CD4-positive, alpha-beta T cell (primary cell): ENCODE data around the gene TIMM10. TPM values are rescaled to one million over a fixed set of nuclear protein-coding genes. Genes with fewer than 3 reads are reported as not detected.

ENCODE experiments used
- ATAC-seq: fragments of 200-7000 bp; cut with Tn5 transposase; one replicate; pipeline ENCODE4 v1.10.0; 2022; ENCODE audit warnings: mild to moderate bottlenecking; ENCODE audit not compliant: poor library complexity
- CTCF ChIA-PET: fragments of 350-600 bp; sonication (Branson Sonifier 250); formaldehyde crosslinking; loops from one replicate; lab custom pipeline; 2021; ENCODE audit warnings: antibody characterized with exemption, inconsistent platforms; lab: Charles Lee
- POLR2A ChIA-PET: fragments of 350-600 bp; sonication (Branson Sonifier 250); formaldehyde crosslinking; loops from one replicate; lab custom pipeline; 2021; ENCODE audit warnings: antibody characterized with exemption, inconsistent platforms; lab: Charles Lee
- DNase-seq, 14 experiments: peaks; one replicate each; pipeline ENCODE4 v3.0.0-alpha.2; 2013 to 2020; ENCODE audit warnings: mixed read lengths in 2 of 14
- H3K27ac ChIP-seq, 2 donors: one replicate each; pipeline versions ENCODE4 v1.5.1 to v1.7.0; 2013; ENCODE audit warnings: low read length in 2 of 2, low read depth in 1 of 2, mild to moderate bottlenecking in 1 of 2
- H3K27me3 ChIP-seq, 2 experiments: 1 replicate in 1 of 2; 2 replicates in 1 of 2; pipeline versions ENCODE4 v1.6.1 to v1.7.0; 2013; ENCODE audit warnings: low read length in 2 of 2, control low read depth in 1 of 2, mild to moderate bottlenecking in 1 of 2, moderate library complexity in 1 of 2; ENCODE audit not compliant: insufficient read depth in 2 of 2, control insufficient read depth in 1 of 2
- H3K36me3 ChIP-seq: one replicate; pipeline ENCODE4 v1.6.1; 2013; ENCODE audit warnings: low read length, control low read depth; ENCODE audit not compliant: insufficient read depth
- H3K4me1 ChIP-seq: one replicate; pipeline ENCODE4 v1.6.1; 2013; ENCODE audit warnings: low read length, control low read depth; ENCODE audit not compliant: insufficient read depth
- H3K4me3 ChIP-seq: one replicate; pipeline ENCODE4 v1.5.1; 2013; ENCODE audit warnings: mild to moderate bottlenecking, low read length, moderate library complexity
- H3K9me3 ChIP-seq, 2 experiments: 1 replicate in 1 of 2; 2 replicates in 1 of 2; pipeline versions ENCODE4 v1.6.1 to v1.7.0; 2013; ENCODE audit warnings: low read length in 2 of 2, mild to moderate bottlenecking in 2 of 2, control low read depth in 1 of 2, moderate library complexity in 1 of 2; ENCODE audit not compliant: control insufficient read depth in 1 of 2, insufficient read depth in 1 of 2
- H3K27ac Mint-ChIP-seq: one replicate; pipeline ENCODE4 v1.8.0; 2020; ENCODE audit warnings: mixed read lengths
- H3K27me3 Mint-ChIP-seq: one replicate; pipeline ENCODE4 v1.8.0; 2021; ENCODE audit warnings: mixed read lengths
- H3K36me3 Mint-ChIP-seq: one replicate; pipeline ENCODE4 v1.8.0; 2021; ENCODE audit warnings: low read depth, mixed read lengths
- H3K4me1 Mint-ChIP-seq: one replicate; pipeline ENCODE4 v1.8.0; 2021; ENCODE audit warnings: low read depth, mixed read lengths
- H3K4me3 Mint-ChIP-seq: one replicate; pipeline ENCODE4 v1.8.0; 2020; ENCODE audit warnings: mild to moderate bottlenecking, mixed read lengths
- H3K9me3 Mint-ChIP-seq: one replicate; pipeline ENCODE4 v1.8.0; 2020; ENCODE audit warnings: mixed read lengths
- CTCF ChIP-seq: fragments of 200-600 bp; IDR thresholded peaks from one replicate; pipeline ENCODE4 v1.8.0; 2022; ENCODE audit warnings: antibody characterized with exemption, mild to moderate bottlenecking
- intact Hi-C, 2 experiments: fragments of 100-400 bp; cut with DNase I in 1 of 2; cut with micrococcal nuclease in 1 of 2; formaldehyde crosslinking; loops; one replicate each; pipeline versions ENCODE4 v1.15.1 to v1.9.0; 2023 to 2025; cut with DNase I, micrococcal nuclease
- total RNA-seq, 174 experiments: library from RNA in 2 of 174; stranded (reverse) in 2 of 174; gene quantifications; one replicate each; pipeline ENCODE4 v1.2.3 and lab custom pipeline; 2021 to 2026

TIMM10 gene
- total RNA-seq, 2 experiments from 2014 or later, result 28.0 TPM

GRCh38 chr11:57499413-57499982, 31.1 kb downstream of the TIMM10 start:
- Mint-ChIP-seq H3K4me1 (no peaks in the 10 kb centered on the region), H3K4me3 (no peak overlapping the region), H3K9me3 (no peaks in the 10 kb centered on the region), H3K27ac (no peak overlapping the region), H3K27me3 (no peaks in the 10 kb centered on the region), H3K36me3 (peaks cover 20% of the 10 kb centered on the region)
- H3K27me3 ChIP-seq, result no peaks in the 10 kb centered on the region
- ATAC-seq (peak; percentile 54), DNase-seq (peak in 5 of 14 experiments; percentile 11 to 63 (median 32))
- no peaks in the 10 kb centered on the region for H3K4me1 ChIP-seq
- H3K4me3 ChIP-seq, result no peak overlapping the region
- peaks cover 39% of the 10 kb centered on the region for H3K36me3 ChIP-seq
- no peak for TF ChIP-seq CTCF
- intact Hi-C loops, result no loop called here
- H3K27ac ChIP-seq, result no peak overlapping the region
- H3K9me3 ChIP-seq, result no peaks in the 10 kb centered on the region
- POLR2A ChIA-PET, result no interaction called here
- CTCF ChIA-PET, result no interaction called here

GRCh38 chr11:57498540-57498939, 32.0 kb downstream of the TIMM10 start:
- H3K36me3 ChIP-seq, result peaks cover 35% of the 10 kb centered on the region
- ChIA-PET POLR2A (no interaction called here), CTCF (no interaction called here)
- H3K27me3 Mint-ChIP-seq, result no peaks in the 10 kb centered on the region
- H3K4me3 ChIP-seq, result no peak overlapping the region
- no peak overlapping the region for H3K27ac ChIP-seq
- intact Hi-C loops, result no loop called here
- DNase-seq (no peak), ATAC-seq (no peak)
- no peaks in the 10 kb centered on the region for H3K4me1 Mint-ChIP-seq
- H3K27me3 ChIP-seq, result no peaks in the 10 kb centered on the region
- H3K4me1 ChIP-seq, result peaks cover 3% of the 10 kb centered on the region
- no peak overlapping the region for H3K4me3 Mint-ChIP-seq
- H3K9me3 ChIP-seq, result no peaks in the 10 kb centered on the region
- peaks cover 16% of the 10 kb centered on the region for H3K36me3 Mint-ChIP-seq
- H3K9me3 Mint-ChIP-seq, result no peaks in the 10 kb centered on the region
- no peak for TF ChIP-seq CTCF
- H3K27ac Mint-ChIP-seq, result no peak overlapping the region

DNA sequence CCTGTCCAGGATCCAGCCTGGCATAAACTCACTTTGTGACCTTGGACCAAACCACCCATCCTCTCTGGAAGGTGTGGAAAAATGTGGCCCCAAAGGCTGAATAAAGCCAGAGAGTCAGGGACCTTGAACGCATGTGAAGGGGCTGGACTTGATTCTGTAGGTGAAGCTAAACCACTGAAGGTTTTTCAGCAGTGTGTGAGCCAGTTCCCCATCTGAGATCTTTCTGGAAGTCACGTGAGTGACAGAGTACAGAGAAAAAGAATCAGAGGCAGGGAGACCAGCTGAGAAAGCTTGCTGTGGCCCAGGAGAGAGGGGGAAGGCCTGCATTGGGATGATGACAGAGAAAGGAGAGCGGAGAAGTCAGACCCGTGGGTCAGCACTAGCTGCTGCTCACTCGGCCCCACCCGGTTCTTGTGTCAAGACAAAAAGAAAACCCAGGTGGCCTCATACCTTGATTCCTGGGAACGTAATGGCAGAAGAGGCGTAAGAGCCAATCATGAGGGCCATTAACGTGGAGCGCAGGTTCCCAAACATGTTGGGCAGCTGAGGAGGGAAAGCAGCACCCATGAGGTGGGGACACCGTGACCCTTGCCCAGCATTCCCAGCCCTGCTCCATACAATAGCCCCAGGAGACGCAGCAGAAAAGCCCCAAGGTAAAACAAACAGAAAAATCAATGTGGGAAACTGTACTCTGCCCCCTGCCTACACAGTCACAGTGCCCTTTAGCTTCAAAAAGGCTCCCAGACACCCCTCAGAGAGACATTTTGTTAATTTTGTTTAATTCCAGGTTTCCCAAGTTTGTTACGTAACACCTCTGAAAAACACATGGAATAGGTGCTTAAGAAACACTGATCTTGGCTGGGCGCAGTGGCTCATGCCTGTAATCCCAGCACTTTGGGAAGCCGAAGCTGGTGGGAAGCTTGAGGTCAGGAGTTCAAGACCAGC, 33.0 kb downstream of the TIMM10 start:
- POLR2A ChIA-PET, result interaction anchor here (1.0 kb wide), 1 partner anchor 30 kb away, joined by 3 read pairs; no protein-coding TSS in a partner anchor
- Histone ChIP-seq H3K9me3 (no peaks in the 10 kb centered on the region), H3K27ac (no peak overlapping the region), H3K4me3 (no peak overlapping the region), H3K27me3 (no peaks in the 10 kb centered on the region), H3K4me1 (peaks cover 4% of the 10 kb centered on the region), H3K36me3 (peaks cover 35% of the 10 kb centered on the region)
- Mint-ChIP-seq H3K27me3 (no peaks in the 10 kb centered on the region), H3K9me3 (no peaks in the 10 kb centered on the region), H3K36me3 (peaks cover 16% of the 10 kb centered on the region), H3K4me3 (no peak overlapping the region), H3K27ac (no peak overlapping the region), H3K4me1 (no peaks in the 10 kb centered on the region)
- TF ChIP-seq CTCF, result no peak
- intact Hi-C loops, result no loop called here
- CTCF ChIA-PET, result interaction anchor here (1.7 kb wide), 1 partner anchor 29 kb away, joined by 6 read pairs; no protein-coding TSS in a partner anchor
- no peak for ATAC-seq
- DNase-seq, result no peak
